ENCODE data around the gene SP140L.
"Not testable (repeated sequence)": the region's sequence is repeated elsewhere in the genome, so short reads cannot be mapped to it uniquely, and the experiment has no call there.

The SP140L gene

GRCh38 chr2:230308402-230309000 is 18.5 kb upstream of the SP140L start:
- Histone ChIP-seq H3K4me1 (ENCODE audit: control insufficient read depth, insufficient read depth, low read length, unreplicated experiment) (peaks cover 8% of the 10 kb centered on the region), H3K36me3 (ENCODE audit: insufficient read depth, low read length) (no peaks in the 10 kb centered on the region), H3K79me2 (ENCODE audit: control insufficient read depth, insufficient read depth, low read length, unreplicated experiment) (no peaks in the 10 kb centered on the region), H3K27ac (ENCODE audit: low read depth, low read length) (no peak overlapping the region), H3K27me3 (ENCODE audit: insufficient read depth, low read length) (peaks cover 7% of the 10 kb centered on the region; the same call in 1 of the 2 replicates), H3K4me3 (ENCODE audit: low read depth, low read length) (no peak overlapping the region), H2AFZ (ENCODE audit: low read length, unreplicated experiment) (no peak overlapping the region)

- not testable (repeated sequence) for H3K79me2 ChIP-seq (ENCODE audit: control insufficient read depth, insufficient read depth, low read length, unreplicated experiment); H3K4me1 ChIP-seq (ENCODE audit: control insufficient read depth, insufficient read depth, low read length, unreplicated experiment); H3K36me3 ChIP-seq (ENCODE audit: insufficient read depth, low read length); H3K4me3 ChIP-seq (ENCODE audit: low read depth, low read length); H2AFZ ChIP-seq (ENCODE audit: low read length, unreplicated experiment); H3K27ac ChIP-seq (ENCODE audit: low read depth, low read length); H3K27me3 ChIP-seq (ENCODE audit: insufficient read depth, low read length)
These were observed 16.2 kb upstream of the SP140L start for GRCh38 chr2:230310792-230311191.

GRCh38 chr2:230311634-230312033 is 15.4 kb upstream of the SP140L start:
- not testable (repeated sequence) for H3K27ac ChIP-seq (ENCODE audit: low read depth, low read length); H3K27me3 ChIP-seq (ENCODE audit: insufficient read depth, low read length); H3K4me1 ChIP-seq (ENCODE audit: control insufficient read depth, insufficient read depth, low read length, unreplicated experiment); H3K79me2 ChIP-seq (ENCODE audit: control insufficient read depth, insufficient read depth, low read length, unreplicated experiment); H3K4me3 ChIP-seq (ENCODE audit: low read depth, low read length); H3K36me3 ChIP-seq (ENCODE audit: insufficient read depth, low read length); H2AFZ ChIP-seq (ENCODE audit: low read length, unreplicated experiment)

- Histone ChIP-seq H3K79me2 (ENCODE audit: control insufficient read depth, insufficient read depth, low read length, unreplicated experiment) (no peaks in the 10 kb centered on the region), H3K4me1 (ENCODE audit: control insufficient read depth, insufficient read depth, low read length, unreplicated experiment) (peaks cover 8% of the 10 kb centered on the region), H3K36me3 (ENCODE audit: insufficient read depth, low read length) (no peaks in the 10 kb centered on the region), H3K27ac (ENCODE audit: low read depth, low read length) (no peak overlapping the region), H2AFZ (ENCODE audit: low read length, unreplicated experiment) (no peak overlapping the region), H3K27me3 (ENCODE audit: insufficient read depth, low read length) (no peaks in the 10 kb centered on the region), H3K4me3 (ENCODE audit: low read depth, low read length) (no peak overlapping the region)
These were observed 14.4 kb upstream of the SP140L start for GRCh38 chr2:230312638-230313037.

GRCh38 chr2:230317366-230317765 is 9.6 kb upstream of the SP140L start:
- Histone ChIP-seq H3K27ac (ENCODE audit: low read depth, low read length) (no peak overlapping the region), H3K27me3 (ENCODE audit: insufficient read depth, low read length) (no peaks in the 10 kb centered on the region), H3K36me3 (ENCODE audit: insufficient read depth, low read length) (no peaks in the 10 kb centered on the region), H2AFZ (ENCODE audit: low read length, unreplicated experiment) (no peak overlapping the region), H3K79me2 (ENCODE audit: control insufficient read depth, insufficient read depth, low read length, unreplicated experiment) (no peaks in the 10 kb centered on the region), H3K4me1 (ENCODE audit: control insufficient read depth, insufficient read depth, low read length, unreplicated experiment) (peaks cover 6% of the 10 kb centered on the region), H3K4me3 (ENCODE audit: low read depth, low read length) (no peak overlapping the region)

- Histone ChIP-seq H3K4me3 (ENCODE audit: low read depth, low read length) (no peak overlapping the region), H2AFZ (ENCODE audit: low read length, unreplicated experiment) (no peak overlapping the region), H3K27ac (ENCODE audit: low read depth, low read length) (no peak overlapping the region)
These were observed 8.5 kb upstream of the SP140L start for GRCh38 chr2:230318190-230319121.

GRCh38 chr2:230319211-230319862 is 7.7 kb upstream of the SP140L start:
- Histone ChIP-seq H3K4me3 (ENCODE audit: low read depth, low read length) (no peak overlapping the region), H2AFZ (ENCODE audit: low read length, unreplicated experiment) (no peak overlapping the region), H3K27me3 (ENCODE audit: insufficient read depth, low read length) (no peaks in the 10 kb centered on the region), H3K79me2 (ENCODE audit: control insufficient read depth, insufficient read depth, low read length, unreplicated experiment) (no peaks in the 10 kb centered on the region), H3K4me1 (ENCODE audit: control insufficient read depth, insufficient read depth, low read length, unreplicated experiment) (no peaks in the 10 kb centered on the region), H3K36me3 (ENCODE audit: insufficient read depth, low read length) (no peaks in the 10 kb centered on the region), H3K27ac (ENCODE audit: low read depth, low read length) (no peak overlapping the region)

More at GRCh38 chr2:230318190-230319121, 8.5 kb upstream of the SP140L start:
- Histone ChIP-seq H3K36me3 (ENCODE audit: insufficient read depth, low read length) (no peaks in the 10 kb centered on the region), H3K79me2 (ENCODE audit: control insufficient read depth, insufficient read depth, low read length, unreplicated experiment) (no peaks in the 10 kb centered on the region), H3K27me3 (ENCODE audit: insufficient read depth, low read length) (no peaks in the 10 kb centered on the region), H3K4me1 (ENCODE audit: control insufficient read depth, insufficient read depth, low read length, unreplicated experiment) (no peaks in the 10 kb centered on the region)

GRCh38 chr2:230321031-230321430 is 6.0 kb upstream of the SP140L start:
- Histone ChIP-seq H3K4me1 (ENCODE audit: control insufficient read depth, insufficient read depth, low read length, unreplicated experiment) (no peaks in the 10 kb centered on the region), H3K27ac (ENCODE audit: low read depth, low read length) (no peak overlapping the region)

GRCh38 chr2:230322561-230323384 is 4.2 kb upstream of the SP140L start:
- Histone ChIP-seq H3K4me3 (ENCODE audit: low read depth, low read length) (no peak overlapping the region), H3K27ac (ENCODE audit: low read depth, low read length) (no peak overlapping the region), H3K79me2 (ENCODE audit: control insufficient read depth, insufficient read depth, low read length, unreplicated experiment) (peaks cover 7% of the 10 kb centered on the region), H3K27me3 (ENCODE audit: insufficient read depth, low read length) (no peaks in the 10 kb centered on the region), H2AFZ (ENCODE audit: low read length, unreplicated experiment) (no peak overlapping the region), H3K4me1 (ENCODE audit: control insufficient read depth, insufficient read depth, low read length, unreplicated experiment) (peaks cover 7% of the 10 kb centered on the region), H3K36me3 (ENCODE audit: insufficient read depth, low read length) (no peaks in the 10 kb centered on the region)

More at GRCh38 chr2:230321031-230321430, 6.0 kb upstream of the SP140L start:
- Histone ChIP-seq H3K27me3 (ENCODE audit: insufficient read depth, low read length) (no peaks in the 10 kb centered on the region), H3K79me2 (ENCODE audit: control insufficient read depth, insufficient read depth, low read length, unreplicated experiment) (no peaks in the 10 kb centered on the region), H3K4me3 (ENCODE audit: low read depth, low read length) (no peak overlapping the region), H2AFZ (ENCODE audit: low read length, unreplicated experiment) (no peak overlapping the region), H3K36me3 (ENCODE audit: insufficient read depth, low read length) (no peaks in the 10 kb centered on the region)
